DND-41 (cell line): ENCODE data around the gene CYP2C9.
"Not testable (repeated sequence)": the region's sequence is repeated elsewhere in the genome, so short reads cannot be mapped to it uniquely, and the experiment has no call there.

Experiments used
- ATAC-seq: fragments of 200-7000 bp; cut with Tn5 transposase; 3 replicates; pipeline ENCODE4 v1.9.1; 2021; ENCODE audit warnings: low read depth; ENCODE audit not compliant: insufficient read depth
- DNase-seq: peaks from one replicate; pipeline ENCODE4 v3.0.0-alpha.2; 2020
- H2AFZ ChIP-seq: 2 replicates; pipeline ENCODE4 v1.6.0; 2012; ENCODE audit warnings: low read depth, low read length
- H3K27ac ChIP-seq: 2 replicates; pipeline ENCODE4 v1.5.1; 2012; ENCODE audit warnings: low read length, inconsistent platforms
- H3K27me3 ChIP-seq: fragments of 200-600 bp; sonication (generic); 2 replicates; pipeline ENCODE4 v1.6.0; 2012; ENCODE audit warnings: low read length, mild to moderate bottlenecking, inconsistent platforms; ENCODE audit not compliant: insufficient read depth, poor library complexity
- H3K36me3 ChIP-seq: 2 replicates; pipeline ENCODE4 v1.5.1; 2012; ENCODE audit warnings: low read length, inconsistent platforms; ENCODE audit not compliant: insufficient read depth
- H3K4me1 ChIP-seq: 2 replicates; pipeline ENCODE4 v1.5.1; 2012; ENCODE audit warnings: mild to moderate bottlenecking, low read length; ENCODE audit not compliant: insufficient read depth
- H3K4me2 ChIP-seq: 2 replicates; pipeline ENCODE4 v1.6.0; 2012; ENCODE audit warnings: mild to moderate bottlenecking, moderate library complexity, low read length, inconsistent platforms; ENCODE audit not compliant: insufficient read depth
- H3K4me3 ChIP-seq, 2 experiments: fragments of 200-600 bp in 1 of 2; shearing (Covaris generic) in 1 of 2; 2 replicates each; pipeline ENCODE4 v1.5.1; 2012 to 2016; ENCODE audit warnings: inconsistent platforms in 2 of 2, low read length in 2 of 2, mild to moderate bottlenecking in 2 of 2, low read depth in 1 of 2, moderate library complexity in 1 of 2
- H3K79me2 ChIP-seq: 2 replicates; pipeline ENCODE4 v1.6.0; 2012; ENCODE audit warnings: low read length, inconsistent platforms; ENCODE audit not compliant: insufficient read depth
- H3K9ac ChIP-seq: 2 replicates; pipeline ENCODE4 v1.6.0; 2012; ENCODE audit warnings: low read depth, mild to moderate bottlenecking, inconsistent platforms, low read length, moderate library complexity
- H3K9me3 ChIP-seq: 2 replicates; pipeline ENCODE4 v1.5.1; 2012; ENCODE audit warnings: low read length, moderate library complexity, mild to moderate bottlenecking, inconsistent platforms; ENCODE audit not compliant: insufficient read depth, severe bottlenecking
- H4K20me1 ChIP-seq: 2 replicates; pipeline ENCODE4 v1.6.0; 2012; ENCODE audit warnings: low read length; ENCODE audit not compliant: insufficient read depth
- EZH2 ChIP-seq: IDR thresholded peaks from 3 replicates; pipeline ENCODE4 v1.6.1; 2012; ENCODE audit warnings: borderline replicate concordance, low read depth, mild to moderate bottlenecking, moderate library complexity, low read length, inconsistent platforms; ENCODE audit not compliant: severe bottlenecking
- TF ChIP-seq, protein P1 (sequence below): IDR thresholded peaks from 2 replicates; pipeline ENCODE4 v1.5.1; 2012; ENCODE audit warnings: borderline replicate concordance, low read length, moderate library complexity, mild to moderate bottlenecking; ENCODE audit not compliant: poor library complexity, severe bottlenecking; ENCODE audit errors: extremely low read depth

Gene CYP2C9

DNA sequence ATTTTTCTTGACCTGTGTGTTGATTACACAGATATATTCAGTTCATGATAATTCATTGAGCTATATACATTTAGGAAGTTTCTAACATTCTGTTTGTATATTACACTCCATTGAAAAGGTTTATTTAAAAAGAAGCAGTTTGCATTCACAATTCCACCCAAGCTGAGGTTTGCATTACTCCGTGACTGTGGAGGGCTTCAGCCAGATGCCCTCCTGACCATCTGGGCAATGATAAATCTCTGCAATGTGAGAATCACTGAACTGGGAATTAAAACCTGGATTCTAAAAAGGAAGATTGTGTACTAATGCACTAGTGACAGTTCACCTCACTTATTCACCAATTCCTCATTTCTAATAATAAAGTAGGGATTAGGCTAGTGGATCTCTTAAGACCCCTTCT, 36.4 kb upstream of the CYP2C9 start:
- H3K27me3 ChIP-seq = no peaks in the 10 kb centered on the region
- no peak for DNase-seq
- no peak for TF ChIP-seq EZH2
- TF ChIP-seq, protein P1, sequence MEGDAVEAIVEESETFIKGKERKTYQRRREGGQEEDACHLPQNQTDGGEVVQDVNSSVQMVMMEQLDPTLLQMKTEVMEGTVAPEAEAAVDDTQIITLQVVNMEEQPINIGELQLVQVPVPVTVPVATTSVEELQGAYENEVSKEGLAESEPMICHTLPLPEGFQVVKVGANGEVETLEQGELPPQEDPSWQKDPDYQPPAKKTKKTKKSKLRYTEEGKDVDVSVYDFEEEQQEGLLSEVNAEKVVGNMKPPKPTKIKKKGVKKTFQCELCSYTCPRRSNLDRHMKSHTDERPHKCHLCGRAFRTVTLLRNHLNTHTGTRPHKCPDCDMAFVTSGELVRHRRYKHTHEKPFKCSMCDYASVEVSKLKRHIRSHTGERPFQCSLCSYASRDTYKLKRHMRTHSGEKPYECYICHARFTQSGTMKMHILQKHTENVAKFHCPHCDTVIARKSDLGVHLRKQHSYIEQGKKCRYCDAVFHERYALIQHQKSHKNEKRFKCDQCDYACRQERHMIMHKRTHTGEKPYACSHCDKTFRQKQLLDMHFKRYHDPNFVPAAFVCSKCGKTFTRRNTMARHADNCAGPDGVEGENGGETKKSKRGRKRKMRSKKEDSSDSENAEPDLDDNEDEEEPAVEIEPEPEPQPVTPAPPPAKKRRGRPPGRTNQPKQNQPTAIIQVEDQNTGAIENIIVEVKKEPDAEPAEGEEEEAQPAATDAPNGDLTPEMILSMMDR = no peak
- no peak overlapping the region for H3K27ac ChIP-seq
- H3K79me2 ChIP-seq = no peaks in the 10 kb centered on the region
- H3K9me3 ChIP-seq = no peaks in the 10 kb centered on the region
- H3K4me2 ChIP-seq = no peak overlapping the region
- H3K4me3 ChIP-seq = no peak overlapping the region
- H3K9ac ChIP-seq = no peak overlapping the region
- no peaks in the 10 kb centered on the region for H3K36me3 ChIP-seq
- no peak overlapping the region for H2AFZ ChIP-seq
- no peak for ATAC-seq
- no peaks in the 10 kb centered on the region for H3K4me1 ChIP-seq
- no peaks in the 10 kb centered on the region for H4K20me1 ChIP-seq

DNA sequence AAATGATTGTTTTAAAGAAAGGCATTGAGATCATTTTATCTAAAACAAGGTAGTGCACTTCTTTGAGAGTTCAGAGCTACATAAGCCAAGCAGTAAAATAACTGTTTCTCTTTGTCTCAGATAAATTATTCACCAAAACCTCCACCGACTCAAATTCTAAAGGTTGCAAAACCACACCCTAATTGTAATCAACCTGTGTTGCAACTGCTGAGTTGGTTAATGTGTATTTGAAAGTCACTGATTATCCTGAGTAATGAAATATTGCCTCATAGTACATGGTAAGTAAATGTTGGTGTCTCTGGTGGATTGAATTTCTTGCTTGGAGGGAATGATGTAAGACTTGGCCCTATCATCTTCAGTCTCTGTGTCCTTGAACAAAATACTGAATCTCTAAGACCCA, 35.9 kb upstream of the CYP2C9 start:
- Histone ChIP-seq H3K79me2 (no peaks in the 10 kb centered on the region), H2AFZ (no peak overlapping the region), H3K4me1 (no peaks in the 10 kb centered on the region), H3K4me2 (no peak overlapping the region), H4K20me1 (no peaks in the 10 kb centered on the region), H3K27ac (no peak overlapping the region), H3K36me3 (no peaks in the 10 kb centered on the region), H3K27me3 (no peaks in the 10 kb centered on the region), H3K4me3 (no peak overlapping the region), H3K9me3 (no peaks in the 10 kb centered on the region), H3K9ac (no peak overlapping the region)
- ATAC-seq (no peak), DNase-seq (no peak)
- TF ChIP-seq, protein P1 = no peak
- no peak for TF ChIP-seq EZH2

DNA sequence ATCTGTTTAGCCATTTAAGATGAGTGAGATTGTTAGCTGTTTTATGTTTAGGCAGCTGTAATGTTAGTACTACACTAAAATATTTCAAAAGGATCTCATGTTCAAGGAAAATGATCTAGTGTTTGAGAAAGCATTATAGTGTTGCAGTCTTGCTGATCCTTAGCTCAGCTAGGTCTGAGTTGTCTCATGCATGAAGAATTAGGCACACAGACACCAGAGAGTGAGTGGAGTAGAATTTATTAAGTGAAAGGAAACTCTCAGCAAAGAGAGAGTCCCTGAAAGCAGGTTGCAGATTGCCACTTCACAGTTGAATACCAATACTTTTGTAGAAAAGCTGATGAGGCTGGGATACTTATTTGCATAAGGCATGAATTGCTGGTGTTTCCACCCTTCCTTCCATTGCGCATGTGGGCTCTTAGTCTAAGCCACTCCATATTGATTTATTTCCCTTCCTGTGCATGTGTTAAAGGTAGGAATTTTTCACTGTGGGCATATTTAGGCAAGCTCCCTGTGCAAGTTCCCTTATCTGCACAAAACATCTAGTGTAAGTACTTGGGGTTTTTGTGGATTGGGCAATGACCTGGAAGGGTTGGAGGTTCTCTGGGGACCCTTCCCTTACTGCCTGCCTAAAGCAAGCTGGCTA, 33.8 kb upstream of the CYP2C9 start:
- H3K27ac ChIP-seq, H3K9ac ChIP-seq, ATAC-seq: not testable (repeated sequence)

DNA sequence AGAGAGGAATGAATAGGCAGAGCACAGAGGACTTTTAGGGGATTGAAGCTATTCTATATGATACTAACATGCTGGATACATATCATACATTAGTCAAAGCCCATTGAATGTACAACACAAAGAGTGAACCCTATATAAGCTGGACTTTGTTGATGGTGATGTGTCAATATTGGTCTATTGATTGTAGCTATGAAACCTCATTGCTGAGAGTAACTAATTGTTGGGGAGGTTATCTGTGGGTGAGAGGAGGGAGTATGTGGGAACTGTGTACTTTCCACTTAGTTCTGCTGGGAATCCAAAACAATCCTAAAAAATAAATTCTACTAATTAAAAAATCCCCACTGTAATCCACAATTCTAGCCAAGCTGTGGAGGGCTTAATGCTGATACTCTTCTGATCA, 22.0 kb upstream of the CYP2C9 start:
- ATAC-seq (no peak), DNase-seq (no peak)
- Histone ChIP-seq H3K4me3 (no peak overlapping the region), H3K9me3 (no peaks in the 10 kb centered on the region), H3K4me1 (no peaks in the 10 kb centered on the region), H3K4me2 (no peak overlapping the region), H3K27ac (no peak overlapping the region), H2AFZ (no peak overlapping the region), H3K79me2 (no peaks in the 10 kb centered on the region), H3K9ac (no peak overlapping the region), H3K36me3 (no peaks in the 10 kb centered on the region), H3K27me3 (no peaks in the 10 kb centered on the region), H4K20me1 (no peaks in the 10 kb centered on the region)
- TF ChIP-seq, protein P1 = no peak
- no peak for TF ChIP-seq EZH2

More for the DNA sequence above, 33.8 kb upstream of the CYP2C9 start:
- H3K4me1 ChIP-seq, H3K27me3 ChIP-seq, H3K4me3 ChIP-seq, H2AFZ ChIP-seq, H3K9me3 ChIP-seq, H4K20me1 ChIP-seq, H3K4me2 ChIP-seq, DNase-seq, H3K79me2 ChIP-seq, H3K36me3 ChIP-seq: not testable (repeated sequence)
